Suppressor macrophage treated with lipopolysaccharide for 4 hours (primary cell): Measurements from ENCODE around the gene MACROD1.
A peak's percentile ranks its signal among the peaks of the same experiment; 100 is the strongest.

Experiments
- DNase-seq: peaks from one replicate; pipeline ENCODE4 v3.0.0-alpha.2; 2020

The MACROD1 gene

GRCh38 chr11:64110465-64111375, 55.2 kb downstream of the MACROD1 start:
- no peak for DNase-seq

GRCh38 chr11:64109332-64109731, 56.6 kb downstream of the MACROD1 start:
- DNase-seq = no peak

- DNase-seq = no peak
Measured at GRCh38 chr11:64107303-64107702, 58.6 kb downstream of the MACROD1 start.

- no peak for DNase-seq
Measured at GRCh38 chr11:64104632-64105031, 61.3 kb downstream of the MACROD1 start.

GRCh38 chr11:64103277-64103985, 62.5 kb downstream of the MACROD1 start:
- no peak for DNase-seq

GRCh38 chr11:64102005-64102738, 63.7 kb downstream of the MACROD1 start:
- DNase-seq = no peak

- no peak for DNase-seq
Measured at GRCh38 chr11:64101461-64101860, 64.5 kb downstream of the MACROD1 start.

GRCh38 chr11:64100782-64101353, 65.0 kb downstream of the MACROD1 start:
- DNase-seq = no peak

GRCh38 chr11:64100360-64100759, 65.6 kb downstream of the MACROD1 start:
- no peak for DNase-seq

- no peak for DNase-seq
Measured at GRCh38 chr11:64099436-64099835, 66.5 kb downstream of the MACROD1 start.

- DNase-seq = peak; percentile 16
Measured at GRCh38 chr11:64098318-64098831, 67.5 kb downstream of the MACROD1 start.

GRCh38 chr11:64097468-64098317, 68.2 kb downstream of the MACROD1 start:
- DNase-seq = no peak

- no peak for DNase-seq
Measured at GRCh38 chr11:64096835-64097234, 69.1 kb downstream of the MACROD1 start.

GRCh38 chr11:64095949-64096348, 70.0 kb downstream of the MACROD1 start:
- no peak for DNase-seq

- no peak for DNase-seq
Measured at GRCh38 chr11:64095273-64095817, 70.6 kb downstream of the MACROD1 start.

GRCh38 chr11:64094463-64095260, 71.3 kb downstream of the MACROD1 start:
- peak; percentile 78 for DNase-seq

- DNase-seq = no peak
Measured at GRCh38 chr11:64093233-64094039, 72.5 kb downstream of the MACROD1 start.

GRCh38 chr11:64092761-64093136, 73.2 kb downstream of the MACROD1 start:
- no peak for DNase-seq

GRCh38 chr11:64092111-64092760, 73.7 kb downstream of the MACROD1 start:
- DNase-seq = peak; percentile 57
